ENCODE results near the gene NEUROD2. TPM values are rescaled to one million over a fixed set of nuclear protein-coding genes. Genes with fewer than 3 reads are reported as not detected.
A peak's percentile ranks its signal among the peaks of the same experiment; 100 is the strongest.

NEUROD2 gene
- total RNA-seq, 6 experiments from 2014 or later, result not detected

- Mint-ChIP-seq H3K4me3 (no peak overlapping the region), H3K9me3 (no peaks in the 10 kb centered on the region), H3K27me3 (ENCODE audit: insufficient read depth) (0 out of 2 replicates have a peak, but pooled peaks cover 1% of the 10 kb centered on the region), H3K36me3 (ENCODE audit: low read depth) (no peaks in the 10 kb centered on the region), H3K4me1 (ENCODE audit: low read depth) (peaks cover 53% of the 10 kb centered on the region), H3K27ac (no peak overlapping the region)
- no peak for TF ChIP-seq CTCF (IDR thresholded peaks at IDR 0.05)
- DNase-seq, result no peak
Observed at GRCh38 chr17:39639043-39639442, 31.3 kb upstream of the NEUROD2 start.

- Mint-ChIP-seq H3K27ac (no peak overlapping the region), H3K4me3 (peak overlapping the region; percentile 92), H3K36me3 (ENCODE audit: low read depth) (no peaks in the 10 kb centered on the region), H3K9me3 (no peaks in the 10 kb centered on the region), H3K4me1 (ENCODE audit: low read depth) (peaks cover 45% of the 10 kb centered on the region), H3K27me3 (ENCODE audit: insufficient read depth) (0 out of 2 replicates have a peak, but pooled peaks cover 1% of the 10 kb centered on the region)
- no peak for TF ChIP-seq CTCF (IDR thresholded peaks at IDR 0.05)
- no peak for DNase-seq
Observed at GRCh38 chr17:39638317-39638716, 30.6 kb upstream of the NEUROD2 start.

GRCh38 chr17:39636927-39637736 lies 29.4 kb upstream of the NEUROD2 start, which contains the start of gene STARD3:
Gene STARD3 (plus strand): TSS chr17:39637144. CDS start chr17:39653532, 16,388 bp downstream.
- H3K4me3 Mint-ChIP-seq, result peak within 1 kb of the TSS; percentile 92
- no peaks in the 10 kb centered on the region for H3K9me3 Mint-ChIP-seq
- no peaks in the 10 kb centered on the region for H3K36me3 Mint-ChIP-seq (ENCODE audit: low read depth)
- peak; percentile 52 for TF ChIP-seq CTCF (IDR thresholded peaks at IDR 0.05)
- peak within 1 kb of the TSS; percentile 70 for H3K27ac Mint-ChIP-seq
- peaks cover 34% of the 10 kb centered on the region for H3K4me1 Mint-ChIP-seq (ENCODE audit: low read depth)
- DNase-seq, result peak; percentile 72
- 0 out of 2 replicates have a peak, but pooled peaks cover 1% of the 10 kb centered on the region for H3K27me3 Mint-ChIP-seq (ENCODE audit: insufficient read depth)

GRCh38 chr17:39636587-39636926 lies 28.8 kb upstream of the NEUROD2 start:
- H3K4me1 Mint-ChIP-seq (ENCODE audit: low read depth), result peaks cover 28% of the 10 kb centered on the region
- no peak for DNase-seq

GRCh38 chr17:39635614-39636176 lies 28.0 kb upstream of the NEUROD2 start:
- DNase-seq, result no peak
- Mint-ChIP-seq H3K27ac (no peak overlapping the region; the same call in 1 of the 2 replicates), H3K27me3 (ENCODE audit: insufficient read depth) (peaks cover 11% of the 10 kb centered on the region), H3K36me3 (ENCODE audit: low read depth) (no peaks in the 10 kb centered on the region), H3K4me1 (ENCODE audit: low read depth) (peaks cover 27% of the 10 kb centered on the region), H3K9me3 (no peaks in the 10 kb centered on the region), H3K4me3 (no peak overlapping the region)
- TF ChIP-seq CTCF (IDR thresholded peaks at IDR 0.05), result no peak

More at GRCh38 chr17:39636587-39636926, 28.8 kb upstream of the NEUROD2 start:
- Mint-ChIP-seq H3K36me3 (ENCODE audit: low read depth) (no peaks in the 10 kb centered on the region), H3K27ac (peak overlapping the region; percentile 70), H3K27me3 (ENCODE audit: insufficient read depth) (peaks cover 6% of the 10 kb centered on the region; the same call in 1 of the 2 replicates), H3K4me3 (peak overlapping the region; percentile 92), H3K9me3 (no peaks in the 10 kb centered on the region)
- TF ChIP-seq CTCF (IDR thresholded peaks at IDR 0.05), result no peak
